SH-SY5Y (cell line): Measurements from ENCODE around the gene RNU6-1.

Experiments
- GATA2 ChIP-seq: IDR thresholded peaks from 2 replicates; pipeline ENCODE4 v1.6.1; 2011; ENCODE audit warnings: mild to moderate bottlenecking, low read depth, low read length
- GATA3 ChIP-seq: IDR thresholded peaks from 2 replicates; pipeline ENCODE4 v1.6.1; 2011; ENCODE audit warnings: low read depth, mild to moderate bottlenecking, low read length, moderate library complexity

The RNU6-1 gene

GRCh38 chr15:67865766-67866165, 25.9 kb upstream of the RNU6-1 start:
- no peak for TF ChIP-seq GATA3

- TF ChIP-seq GATA3 (no peak), GATA2 (no peak)
These were observed 25.5 kb upstream of the RNU6-1 start for GRCh38 chr15:67865331-67865730.

GRCh38 chr15:67863442-67863987, 23.7 kb upstream of the RNU6-1 start:
- TF ChIP-seq GATA3 (no peak), GATA2 (no peak)

- TF ChIP-seq GATA3 (no peak), GATA2 (no peak)
These were observed 23.1 kb upstream of the RNU6-1 start for GRCh38 chr15:67862750-67863441.

- TF ChIP-seq GATA3 (peak; percentile 40; the same call in 1 of the 2 replicates), GATA2 (peak; percentile 71)
These were observed 22.1 kb upstream of the RNU6-1 start for GRCh38 chr15:67861983-67862382.

GRCh38 chr15:67859331-67859946, 19.6 kb upstream of the RNU6-1 start:
- TF ChIP-seq GATA2 = no peak
- TF ChIP-seq GATA3 = no peak

GRCh38 chr15:67857220-67857619, 17.4 kb upstream of the RNU6-1 start:
- TF ChIP-seq GATA2 (no peak), GATA3 (no peak)

GRCh38 chr15:67855842-67856241, 16.0 kb upstream of the RNU6-1 start:
- TF ChIP-seq GATA3 = no peak
- TF ChIP-seq GATA2 = no peak

- TF ChIP-seq GATA2 = no peak
- no peak for TF ChIP-seq GATA3
These were observed 14.5 kb upstream of the RNU6-1 start for GRCh38 chr15:67854358-67854757.

- TF ChIP-seq GATA2 (no peak), GATA3 (no peak)
These were observed 13.6 kb upstream of the RNU6-1 start for GRCh38 chr15:67853454-67853853.

GRCh38 chr15:67852418-67852817, 12.6 kb upstream of the RNU6-1 start:
- TF ChIP-seq GATA2 = no peak
- no peak for TF ChIP-seq GATA3

GRCh38 chr15:67850994-67851571, 11.2 kb upstream of the RNU6-1 start:
- TF ChIP-seq GATA3 (no peak), GATA2 (no peak)

GRCh38 chr15:67850336-67850735, 10.5 kb upstream of the RNU6-1 start:
- TF ChIP-seq GATA2 (no peak), GATA3 (no peak)

GRCh38 chr15:67849538-67849937, 9.7 kb upstream of the RNU6-1 start:
- TF ChIP-seq GATA2 = no peak

GRCh38 chr15:67845974-67846373, 6.1 kb upstream of the RNU6-1 start:
- TF ChIP-seq GATA3 (no peak), GATA2 (no peak)
